B cell (primary cell): ENCODE measurements around the gene MDP1. TPM values are rescaled to one million over a fixed set of nuclear protein-coding genes. Genes with fewer than 3 reads are reported as not detected.

ENCODE experiments used
- ATAC-seq: fragments of 200-7000 bp; cut with Tn5 transposase; one replicate; pipeline ENCODE4 v1.10.0; 2021; ENCODE audit warnings: low read depth, mild to moderate bottlenecking, moderate number of reproducible peaks, moderate library complexity
- CTCF ChIA-PET: fragments of 350-600 bp; sonication (Branson Sonifier 250); formaldehyde crosslinking; loops from one replicate; lab custom pipeline; 2021; ENCODE audit warnings: antibody characterized with exemption, inconsistent platforms; lab: Charles Lee
- POLR2A ChIA-PET: fragments of 350-600 bp; sonication (Branson Sonifier 250); formaldehyde crosslinking; loops from one replicate; lab custom pipeline; 2021; ENCODE audit warnings: antibody characterized with exemption; lab: Charles Lee
- DNase-seq: peaks from one replicate; pipeline ENCODE4 v3.0.0; 2013
- H2AFZ ChIP-seq: 2 replicates; pipeline ENCODE4 v1.6.1; 2012; ENCODE audit warnings: mild to moderate bottlenecking, low read depth, low read length; ENCODE audit not compliant: insufficient read depth, poor library complexity, severe bottlenecking
- H3K27ac ChIP-seq, 2 donors: 1 replicate in 1 of 2; 2 replicates in 1 of 2; pipeline ENCODE4 v1.5.1; 2012 to 2013; ENCODE audit warnings: low read length in 2 of 2, mild to moderate bottlenecking in 2 of 2, moderate library complexity in 1 of 2
- H3K27me3 ChIP-seq, 4 experiments: fragments of 200-600 bp in 1 of 4; sonication (generic) in 1 of 4; replicated peaks in 1 of 4; 1 replicate in 2 of 4; 2 replicates in 2 of 4; pipeline versions ENCODE4 v1.6.1 to v1.7.0; 2013 to 2016; ENCODE audit warnings: low read length in 3 of 4, mild to moderate bottlenecking in 2 of 4, mixed read lengths in 1 of 4, moderate library complexity in 1 of 4; ENCODE audit not compliant: insufficient read depth in 4 of 4, control insufficient read depth in 3 of 4; ENCODE audit errors: control extremely low read depth in 1 of 4
- H3K36me3 ChIP-seq, 2 experiments: replicated peaks in 1 of 2; 1 replicate in 1 of 2; 2 replicates in 1 of 2; pipeline versions ENCODE4 v1.6.1 to v1.7.1; 2013; ENCODE audit warnings: low read length in 1 of 2; ENCODE audit not compliant: insufficient read depth in 2 of 2, control insufficient read depth in 1 of 2; ENCODE audit errors: control extremely low read depth in 1 of 2, extremely low read depth in 1 of 2
- H3K4me1 ChIP-seq, 2 donors: fragments of 200-600 bp in 1 of 2; sonication (generic) in 1 of 2; 1 replicate in 1 of 2; 2 replicates in 1 of 2; pipeline versions ENCODE4 v1.5.1 to v1.6.1; 2013 to 2017; ENCODE audit warnings: low read length in 2 of 2; ENCODE audit not compliant: control insufficient read depth in 2 of 2, insufficient read depth in 2 of 2
- H3K4me2 ChIP-seq: replicated peaks from 2 replicates; pipeline ENCODE3; 2012; ENCODE audit warnings: mild to moderate bottlenecking, low read depth, low read length; ENCODE audit not compliant: poor library complexity, severe bottlenecking
- H3K4me3 ChIP-seq, 5 experiments: fragments of 200-600 bp in 1 of 5; sonication (generic) in 1 of 5; 1 replicate in 3 of 5; 2 replicates in 2 of 5; pipeline versions ENCODE4 v1.5.1 to v1.7.0; 2011 to 2016; ENCODE audit warnings: low read length in 4 of 5, mild to moderate bottlenecking in 4 of 5, low read depth in 2 of 5, control low read depth in 1 of 5, moderate library complexity in 1 of 5; ENCODE audit not compliant: insufficient read depth in 1 of 5; ENCODE audit errors: control extremely low read depth in 1 of 5, extremely low read depth in 1 of 5
- H3K79me2 ChIP-seq: fragments of 200-600 bp; sonication (generic); one replicate; pipeline ENCODE4 v1.6.0; 2016; ENCODE audit warnings: low read length; ENCODE audit not compliant: control insufficient read depth, insufficient read depth
- H3K9ac ChIP-seq: fragments of 200-600 bp; sonication (generic); 2 replicates; pipeline ENCODE4 v1.6.1; 2017; ENCODE audit warnings: mild to moderate bottlenecking, low read length, moderate library complexity
- H3K9me3 ChIP-seq, 3 donors: one replicate each; pipeline versions ENCODE4 v1.6.1 to v1.7.1; 2013; ENCODE audit warnings: low read length in 2 of 3; ENCODE audit not compliant: control insufficient read depth in 2 of 3, insufficient read depth in 1 of 3; ENCODE audit errors: control extremely low read depth in 1 of 3
- H4K20me1 ChIP-seq: 2 replicates; pipeline ENCODE4 v1.6.0; 2012; ENCODE audit warnings: mild to moderate bottlenecking, low read length; ENCODE audit not compliant: insufficient read depth, control insufficient read depth, poor library complexity, severe bottlenecking
- H3K27ac Mint-ChIP-seq: one replicate; pipeline ENCODE4 v1.8.0; 2021; ENCODE audit warnings: mixed read lengths
- H3K27me3 Mint-ChIP-seq: one replicate; pipeline ENCODE4 v1.8.0; 2021; ENCODE audit warnings: mixed read lengths
- H3K4me1 Mint-ChIP-seq: one replicate; pipeline ENCODE4 v1.8.0; 2021; ENCODE audit warnings: mixed read lengths
- H3K4me3 Mint-ChIP-seq: one replicate; pipeline ENCODE4 v1.8.0; 2021; ENCODE audit warnings: mixed read lengths
- H3K9me3 Mint-ChIP-seq: one replicate; pipeline ENCODE4 v1.8.0; 2022; ENCODE audit warnings: mixed read lengths; ENCODE audit not compliant: insufficient read depth
- EZH2 ChIP-seq: IDR thresholded peaks from 2 replicates; pipeline ENCODE4 v1.6.1; 2012; ENCODE audit warnings: borderline replicate concordance, low read depth, mild to moderate bottlenecking, moderate library complexity, low read length; ENCODE audit not compliant: insufficient read depth, poor library complexity, severe bottlenecking
- whole genome bisulfite sequencing: methylation state at CpG from one replicate; pipeline ENCODE4 v1.1.5; 2013; ENCODE audit warnings: missing lambda C conversion rate; ENCODE audit not compliant: insufficient coverage; 5-methylcytosine and 5-hydroxymethylcytosine counted together
- intact Hi-C: fragments of 100-400 bp; cut with micrococcal nuclease; formaldehyde crosslinking; loops from one replicate; pipeline ENCODE4 v1.10.0; 2022
- polyA plus RNA-seq: library from polyadenylated mRNA; depleted of rRNA; stranded (reverse); fragments of >200 nt; gene quantifications from 2 replicates; pipeline ENCODE4 v1.2.3, GENCODE V29; 2012
- total RNA-seq, 2 donors: library from RNA; stranded (reverse); fragments of 120-200 nt in 1 of 2; gene quantifications; 1 replicate in 1 of 2; 2 replicates in 1 of 2; pipeline versions ENCODE4 v1.2.3 to v1.2.4, GENCODE V29; 2013 to 2022
- TF ChIP-seq, protein P1 (sequence below): fragments of 200-600 bp; IDR thresholded peaks from one replicate; pipeline ENCODE4 v1.8.0; 2022; ENCODE audit warnings: antibody characterized with exemption, mild to moderate bottlenecking

MDP1 gene
- total and polyA plus RNA-seq, 2 donors (not counting 1 experiment from before 2014, with no cell fraction given), result 11.3 to 28.1 TPM

- peaks cover 2 to 42% of the 10 kb centered on the region in 2 experiments for H3K36me3 ChIP-seq
- H3K9me3 Mint-ChIP-seq, result no peaks in the 10 kb centered on the region
- H3K4me1 ChIP-seq, result peaks cover 47 to 49% of the 10 kb centered on the region in 2 donors
- H3K27me3 ChIP-seq, result no peaks in the 10 kb centered on the region
- ATAC-seq, result peak; percentile 83
- H3K27ac ChIP-seq, result peak overlapping the region; percentile 98 to 100
- WGBS, result 4% methylated on average over 38 of the region's 39 CpGs
- intact Hi-C loops, result loop anchor here (1.0 to 10.0 kb wide), 15 partner anchors 10 to 227 kb away; partner anchors contain the start of genes EMC9, GMPR2, IPO4 and IRF9
- peaks cover 49% of the 10 kb centered on the region for H4K20me1 ChIP-seq
- POLR2A ChIA-PET, result interaction anchor here (0.7 to 3.7 kb wide), 24 partner anchors 9 to 201 kb away, joined by 3 to 51 read pairs (median 6); partner anchors contain the start of genes CBLN3, CHMP4A, CIDEB and DCAF11
- peak overlapping the region; percentile 98 for H3K4me3 Mint-ChIP-seq
- peak overlapping the region; percentile 71 to 91 (median 88) for H3K4me3 ChIP-seq
- peak overlapping the region; percentile 82 for H2AFZ ChIP-seq
- H3K9me3 ChIP-seq, result no peaks in the 10 kb centered on the region
- peak overlapping the region; percentile 94 for H3K4me2 ChIP-seq
- TF ChIP-seq, protein P1, sequence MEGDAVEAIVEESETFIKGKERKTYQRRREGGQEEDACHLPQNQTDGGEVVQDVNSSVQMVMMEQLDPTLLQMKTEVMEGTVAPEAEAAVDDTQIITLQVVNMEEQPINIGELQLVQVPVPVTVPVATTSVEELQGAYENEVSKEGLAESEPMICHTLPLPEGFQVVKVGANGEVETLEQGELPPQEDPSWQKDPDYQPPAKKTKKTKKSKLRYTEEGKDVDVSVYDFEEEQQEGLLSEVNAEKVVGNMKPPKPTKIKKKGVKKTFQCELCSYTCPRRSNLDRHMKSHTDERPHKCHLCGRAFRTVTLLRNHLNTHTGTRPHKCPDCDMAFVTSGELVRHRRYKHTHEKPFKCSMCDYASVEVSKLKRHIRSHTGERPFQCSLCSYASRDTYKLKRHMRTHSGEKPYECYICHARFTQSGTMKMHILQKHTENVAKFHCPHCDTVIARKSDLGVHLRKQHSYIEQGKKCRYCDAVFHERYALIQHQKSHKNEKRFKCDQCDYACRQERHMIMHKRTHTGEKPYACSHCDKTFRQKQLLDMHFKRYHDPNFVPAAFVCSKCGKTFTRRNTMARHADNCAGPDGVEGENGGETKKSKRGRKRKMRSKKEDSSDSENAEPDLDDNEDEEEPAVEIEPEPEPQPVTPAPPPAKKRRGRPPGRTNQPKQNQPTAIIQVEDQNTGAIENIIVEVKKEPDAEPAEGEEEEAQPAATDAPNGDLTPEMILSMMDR, result peak; percentile 23
- no peak for TF ChIP-seq EZH2
- peak overlapping the region; percentile 90 for H3K9ac ChIP-seq
- H3K4me1 Mint-ChIP-seq, result peaks cover 64% of the 10 kb centered on the region
- CTCF ChIA-PET, result interaction anchor here (0.6 to 8.8 kb wide), 35 partner anchors 9 to 195 kb away, joined by 3 to 254 read pairs (median 10); partner anchors contain the start of genes ADCY4, CBLN3, CHMP4A and CIDEB
- DNase-seq, result no peak
- H3K79me2 ChIP-seq, result peaks cover 39% of the 10 kb centered on the region
- peak overlapping the region; percentile 100 for H3K27ac Mint-ChIP-seq
- no peaks in the 10 kb centered on the region for H3K27me3 Mint-ChIP-seq
These were observed 26.1 kb upstream of the MDP1 start for GRCh38 chr14:24241829-24242443.
